Head of caudate nucleus (tissue), 42 donors: ENCODE measurements around the gene SOX4.

Source experiments
- DNase-seq, 42 donors: peaks; one replicate each; pipeline versions ENCODE4 v3.0.0 to v3.0.0-alpha.2; 2020 to 2021; ENCODE audit warnings: mixed read lengths in 7 of 42
- intact Hi-C: fragments of 100-400 bp; cut with DNase I; formaldehyde crosslinking; loops from one replicate; pipeline ENCODE4 v1.15.0; 2022

Gene SOX4

DNA sequence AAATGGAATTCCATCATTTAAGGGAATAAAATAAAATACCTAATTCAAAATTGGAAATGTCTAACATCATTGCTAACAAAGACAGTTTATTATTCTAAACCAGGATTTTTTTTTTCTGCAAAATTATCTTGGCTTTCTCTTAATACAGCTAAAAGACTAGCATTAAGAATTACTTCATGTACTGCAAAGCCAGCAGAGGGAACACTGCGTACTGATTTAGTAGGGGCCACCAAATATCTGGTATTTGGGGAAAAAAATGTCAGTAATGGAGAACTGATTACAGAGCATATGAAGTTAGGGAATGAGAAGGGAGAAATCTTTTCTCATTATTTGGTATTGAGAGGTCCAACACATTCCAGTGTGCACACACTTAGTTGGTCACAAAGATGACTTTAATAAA lies 3.2 kb upstream of the SOX4 start:
- intact Hi-C loops = no loop called here
- DNase-seq = no peak

DNA sequence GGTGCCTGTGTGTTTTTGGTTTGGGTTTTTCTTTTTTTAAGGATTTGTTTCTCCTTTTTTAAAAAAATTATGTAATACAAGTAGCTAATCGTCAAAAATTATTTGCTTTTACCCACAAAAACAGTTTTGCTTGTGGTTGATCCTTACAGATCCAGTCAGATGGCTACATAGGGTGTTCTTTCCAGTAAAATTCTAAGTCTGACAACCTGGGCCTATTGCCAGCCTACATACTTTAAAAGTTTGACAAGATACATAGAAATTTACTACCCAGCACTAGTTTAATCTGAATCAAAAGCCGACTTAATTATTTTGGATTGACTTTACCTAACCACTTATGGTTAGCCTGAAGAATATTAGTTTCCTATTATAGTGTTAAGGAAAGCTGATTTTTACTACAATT lies 2.1 kb upstream of the SOX4 start:
- no peak for DNase-seq
- intact Hi-C loops = no loop called here

DNA sequence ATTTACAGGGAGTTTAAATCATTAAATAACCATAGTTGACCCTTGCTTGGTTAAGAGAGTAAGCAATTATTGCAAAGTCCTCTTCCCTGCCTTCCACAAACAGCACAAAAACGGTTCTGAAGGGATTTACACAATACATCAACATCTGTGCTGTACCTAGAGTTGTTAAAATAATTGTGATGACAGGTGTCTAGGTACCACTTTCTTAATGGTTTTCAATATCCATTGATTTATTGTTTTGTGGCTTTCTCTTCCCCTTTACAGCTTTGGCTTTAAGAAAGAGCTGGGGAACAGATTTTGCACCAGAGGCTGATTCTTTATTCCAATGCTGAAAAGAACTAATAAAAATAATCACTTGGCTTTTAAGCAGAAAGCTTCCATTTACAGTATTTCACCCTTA lies 598 bp upstream of the SOX4 start:
- no peak for DNase-seq

DNA sequence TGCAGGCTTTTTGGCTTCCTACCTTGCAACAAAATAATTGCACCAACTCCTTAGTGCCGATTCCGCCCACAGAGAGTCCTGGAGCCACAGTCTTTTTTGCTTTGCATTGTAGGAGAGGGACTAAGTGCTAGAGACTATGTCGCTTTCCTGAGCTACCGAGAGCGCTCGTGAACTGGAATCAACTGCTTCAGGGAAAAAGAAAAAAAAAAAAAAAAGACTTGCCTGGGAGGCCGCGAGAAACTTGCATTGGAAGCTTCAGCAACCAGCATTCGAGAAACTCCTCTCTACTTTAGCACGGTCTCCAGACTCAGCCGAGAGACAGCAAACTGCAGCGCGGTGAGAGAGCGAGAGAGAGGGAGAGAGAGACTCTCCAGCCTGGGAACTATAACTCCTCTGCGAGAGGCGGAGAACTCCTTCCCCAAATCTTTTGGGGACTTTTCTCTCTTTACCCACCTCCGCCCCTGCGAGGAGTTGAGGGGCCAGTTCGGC lies 420 bp downstream of the SOX4 start:
- DNase-seq = peak in 32 of 42 donors; percentile 17 to 71 (median 44)
- intact Hi-C loops = no loop called here

More for the DNA sequence above, 598 bp upstream of the SOX4 start:
- intact Hi-C loops = no loop called here

DNA sequence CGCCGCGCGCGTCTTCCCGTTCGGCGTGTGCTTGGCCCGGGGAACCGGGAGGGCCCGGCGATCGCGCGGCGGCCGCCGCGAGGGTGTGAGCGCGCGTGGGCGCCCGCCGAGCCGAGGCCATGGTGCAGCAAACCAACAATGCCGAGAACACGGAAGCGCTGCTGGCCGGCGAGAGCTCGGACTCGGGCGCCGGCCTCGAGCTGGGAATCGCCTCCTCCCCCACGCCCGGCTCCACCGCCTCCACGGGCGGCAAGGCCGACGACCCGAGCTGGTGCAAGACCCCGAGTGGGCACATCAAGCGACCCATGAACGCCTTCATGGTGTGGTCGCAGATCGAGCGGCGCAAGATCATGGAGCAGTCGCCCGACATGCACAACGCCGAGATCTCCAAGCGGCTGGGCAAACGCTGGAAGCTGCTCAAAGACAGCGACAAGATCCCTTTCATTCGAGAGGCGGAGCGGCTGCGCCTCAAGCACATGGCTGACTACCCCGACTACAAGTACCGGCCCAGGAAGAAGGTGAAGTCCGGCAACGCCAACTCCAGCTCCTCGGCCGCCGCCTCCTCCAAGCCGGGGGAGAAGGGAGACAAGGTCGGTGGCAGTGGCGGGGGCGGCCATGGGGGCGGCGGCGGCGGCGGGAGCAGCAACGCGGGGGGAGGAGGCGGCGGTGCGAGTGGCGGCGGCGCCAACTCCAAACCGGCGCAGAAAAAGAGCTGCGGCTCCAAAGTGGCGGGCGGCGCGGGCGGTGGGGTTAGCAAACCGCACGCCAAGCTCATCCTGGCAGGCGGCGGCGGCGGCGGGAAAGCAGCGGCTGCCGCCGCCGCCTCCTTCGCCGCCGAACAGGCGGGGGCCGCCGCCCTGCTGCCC lies 1.1 kb downstream of the SOX4 start:
- intact Hi-C loops = loop anchor here (5.0 kb wide), 1 partner anchor 553 kb away; no protein-coding TSS in a partner anchor
- peak; percentile 32 to 84 (median 68) for DNase-seq

DNA sequence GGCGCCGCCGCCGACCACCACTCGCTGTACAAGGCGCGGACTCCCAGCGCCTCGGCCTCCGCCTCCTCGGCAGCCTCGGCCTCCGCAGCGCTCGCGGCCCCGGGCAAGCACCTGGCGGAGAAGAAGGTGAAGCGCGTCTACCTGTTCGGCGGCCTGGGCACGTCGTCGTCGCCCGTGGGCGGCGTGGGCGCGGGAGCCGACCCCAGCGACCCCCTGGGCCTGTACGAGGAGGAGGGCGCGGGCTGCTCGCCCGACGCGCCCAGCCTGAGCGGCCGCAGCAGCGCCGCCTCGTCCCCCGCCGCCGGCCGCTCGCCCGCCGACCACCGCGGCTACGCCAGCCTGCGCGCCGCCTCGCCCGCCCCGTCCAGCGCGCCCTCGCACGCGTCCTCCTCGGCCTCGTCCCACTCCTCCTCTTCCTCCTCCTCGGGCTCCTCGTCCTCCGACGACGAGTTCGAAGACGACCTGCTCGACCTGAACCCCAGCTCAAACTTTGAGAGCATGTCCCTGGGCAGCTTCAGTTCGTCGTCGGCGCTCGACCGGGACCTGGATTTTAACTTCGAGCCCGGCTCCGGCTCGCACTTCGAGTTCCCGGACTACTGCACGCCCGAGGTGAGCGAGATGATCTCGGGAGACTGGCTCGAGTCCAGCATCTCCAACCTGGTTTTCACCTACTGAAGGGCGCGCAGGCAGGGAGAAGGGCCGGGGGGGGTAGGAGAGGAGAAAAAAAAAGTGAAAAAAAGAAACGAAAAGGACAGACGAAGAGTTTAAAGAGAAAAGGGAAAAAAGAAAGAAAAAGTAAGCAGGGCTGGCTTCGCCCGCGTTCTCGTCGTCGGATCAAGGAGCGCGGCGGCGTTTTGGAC lies 2.0 kb downstream of the SOX4 start:
- intact Hi-C loops = loop anchor here (5.0 kb wide), 1 partner anchor 552 kb away; no protein-coding TSS in a partner anchor
- peak in 24 of 42 donors; percentile 2 to 56 (median 22) for DNase-seq

DNA sequence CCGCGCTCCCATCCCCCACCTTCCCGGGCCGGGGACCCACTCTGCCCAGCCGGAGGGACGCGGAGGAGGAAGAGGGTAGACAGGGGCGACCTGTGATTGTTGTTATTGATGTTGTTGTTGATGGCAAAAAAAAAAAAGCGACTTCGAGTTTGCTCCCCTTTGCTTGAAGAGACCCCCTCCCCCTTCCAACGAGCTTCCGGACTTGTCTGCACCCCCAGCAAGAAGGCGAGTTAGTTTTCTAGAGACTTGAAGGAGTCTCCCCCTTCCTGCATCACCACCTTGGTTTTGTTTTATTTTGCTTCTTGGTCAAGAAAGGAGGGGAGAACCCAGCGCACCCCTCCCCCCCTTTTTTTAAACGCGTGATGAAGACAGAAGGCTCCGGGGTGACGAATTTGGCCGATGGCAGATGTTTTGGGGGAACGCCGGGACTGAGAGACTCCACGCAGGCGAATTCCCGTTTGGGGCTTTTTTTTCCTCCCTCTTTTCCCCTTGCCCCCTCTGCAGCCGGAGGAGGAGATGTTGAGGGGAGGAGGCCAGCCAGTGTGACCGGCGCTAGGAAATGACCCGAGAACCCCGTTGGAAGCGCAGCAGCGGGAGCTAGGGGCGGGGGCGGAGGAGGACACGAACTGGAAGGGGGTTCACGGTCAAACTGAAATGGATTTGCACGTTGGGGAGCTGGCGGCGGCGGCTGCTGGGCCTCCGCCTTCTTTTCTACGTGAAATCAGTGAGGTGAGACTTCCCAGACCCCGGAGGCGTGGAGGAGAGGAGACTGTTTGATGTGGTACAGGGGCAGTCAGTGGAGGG lies 2.8 kb downstream of the SOX4 start:
- intact Hi-C loops = loop anchor here (5.0 kb wide), 1 partner anchor 551 kb away; no protein-coding TSS in a partner anchor
- DNase-seq = peak in 37 of 42 donors; percentile 11 to 65 (median 33)

DNA sequence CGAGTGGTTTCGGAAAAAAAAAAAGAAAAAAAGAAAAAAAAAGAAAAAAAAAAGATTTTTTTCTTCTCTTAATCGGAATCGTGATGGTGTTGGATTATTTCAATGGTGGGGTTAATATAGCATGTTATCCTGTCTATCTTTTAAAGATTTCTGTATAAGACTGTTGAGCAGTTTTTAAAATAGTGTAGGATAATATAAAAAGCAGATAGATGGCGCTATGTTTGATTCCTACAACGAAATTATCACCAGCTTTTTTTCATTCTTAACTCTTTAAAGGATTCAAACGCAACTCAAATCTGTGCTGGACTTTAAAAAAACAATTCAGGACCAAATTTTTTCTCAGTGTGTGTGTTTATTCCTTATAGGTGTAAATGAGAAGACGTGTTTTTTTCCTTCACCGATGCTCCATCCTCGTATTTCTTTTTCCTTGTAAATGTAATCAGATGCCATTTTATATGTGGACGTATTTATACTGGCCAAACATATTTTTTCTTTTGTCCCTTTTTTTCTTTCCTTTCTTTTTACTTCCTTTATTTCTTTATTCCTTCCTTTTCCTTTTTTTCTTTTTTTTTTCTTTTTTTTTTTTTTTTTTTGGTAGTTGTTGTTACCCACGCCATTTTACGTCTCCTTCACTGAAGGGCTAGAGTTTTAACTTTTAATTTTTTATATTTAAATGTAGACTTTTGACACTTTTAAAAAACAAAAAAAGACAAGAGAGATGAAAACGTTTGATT lies 3.6 kb downstream of the SOX4 start:
- intact Hi-C loops = loop anchor here (5.0 kb wide), 1 partner anchor 550 kb away; no protein-coding TSS in a partner anchor
- no peak for DNase-seq

DNA sequence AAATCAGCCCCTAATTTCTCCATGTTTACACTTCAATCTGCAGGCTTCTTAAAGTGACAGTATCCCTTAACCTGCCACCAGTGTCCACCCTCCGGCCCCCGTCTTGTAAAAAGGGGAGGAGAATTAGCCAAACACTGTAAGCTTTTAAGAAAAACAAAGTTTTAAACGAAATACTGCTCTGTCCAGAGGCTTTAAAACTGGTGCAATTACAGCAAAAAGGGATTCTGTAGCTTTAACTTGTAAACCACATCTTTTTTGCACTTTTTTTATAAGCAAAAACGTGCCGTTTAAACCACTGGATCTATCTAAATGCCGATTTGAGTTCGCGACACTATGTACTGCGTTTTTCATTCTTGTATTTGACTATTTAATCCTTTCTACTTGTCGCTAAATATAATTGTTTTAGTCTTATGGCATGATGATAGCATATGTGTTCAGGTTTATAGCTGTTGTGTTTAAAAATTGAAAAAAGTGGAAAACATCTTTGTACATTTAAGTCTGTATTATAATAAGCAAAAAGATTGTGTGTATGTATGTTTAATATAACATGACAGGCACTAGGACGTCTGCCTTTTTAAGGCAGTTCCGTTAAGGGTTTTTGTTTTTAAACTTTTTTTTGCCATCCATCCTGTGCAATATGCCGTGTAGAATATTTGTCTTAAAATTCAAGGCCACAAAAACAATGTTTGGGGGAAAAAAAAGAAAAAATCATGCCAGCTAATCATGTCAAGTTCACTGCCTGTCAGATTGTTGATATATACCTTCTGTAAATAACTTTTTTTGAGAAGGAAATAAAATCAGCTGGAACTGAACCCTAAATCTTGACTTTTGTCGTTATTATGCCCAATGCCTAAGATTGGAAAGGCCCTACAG lies 4.5 kb downstream of the SOX4 start:
- intact Hi-C loops = loop anchor here (5.0 kb wide), 1 partner anchor 549 kb away; no protein-coding TSS in a partner anchor
- DNase-seq = no peak

DNA sequence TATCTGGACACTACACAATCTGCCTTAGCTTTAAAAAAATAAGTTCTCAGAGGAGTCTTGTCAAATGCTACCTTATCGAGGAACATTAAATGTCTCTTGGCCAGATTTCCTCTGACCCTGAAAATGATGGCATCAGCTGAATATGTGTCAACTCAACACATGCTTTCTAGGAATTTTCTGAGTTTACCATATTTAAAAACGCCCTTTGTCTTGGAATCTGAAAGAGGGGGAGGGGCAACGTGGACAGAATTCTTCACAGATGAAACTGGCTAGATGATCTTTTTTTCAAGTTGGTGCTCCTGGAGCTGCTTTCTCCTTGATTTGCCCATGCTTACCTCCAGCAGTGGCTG lies 5.1 kb downstream of the SOX4 start:
- intact Hi-C loops = loop anchor here (5.0 kb wide), 1 partner anchor 549 kb away; no protein-coding TSS in a partner anchor
- no peak for DNase-seq

DNA sequence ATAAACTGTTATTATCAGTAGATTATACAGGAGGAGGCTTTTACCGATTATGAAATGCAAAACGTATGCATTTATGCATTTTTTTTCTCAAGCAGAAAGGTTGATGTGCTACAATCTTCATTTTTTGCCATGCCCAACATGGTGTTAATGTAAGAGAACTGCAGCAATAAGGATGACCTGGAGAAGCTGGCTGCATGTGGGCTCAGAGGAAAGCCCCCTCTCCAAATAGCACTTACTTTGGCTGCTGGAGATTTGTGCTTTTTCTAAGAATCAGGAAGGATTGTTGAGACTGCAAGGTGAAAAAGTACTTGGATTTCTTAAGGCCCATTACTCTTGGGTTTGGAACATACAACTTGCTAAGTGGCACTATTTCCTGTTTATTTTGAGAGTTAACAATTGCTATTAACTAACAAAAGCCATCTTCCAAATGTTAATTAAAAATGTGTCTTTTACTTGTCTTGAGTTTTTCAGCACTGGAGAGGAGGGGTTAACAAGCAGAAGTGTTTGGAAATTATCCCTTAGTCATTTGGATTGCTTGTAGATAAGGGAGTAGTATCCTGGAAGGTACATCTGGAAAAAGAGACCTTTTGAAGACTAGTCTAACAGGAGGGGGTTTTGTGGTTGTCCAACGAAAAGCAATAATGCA lies 5.6 kb downstream of the SOX4 start:
- intact Hi-C loops = loop anchor here (5.0 kb wide), 1 partner anchor 548 kb away; no protein-coding TSS in a partner anchor
- no peak for DNase-seq

DNA sequence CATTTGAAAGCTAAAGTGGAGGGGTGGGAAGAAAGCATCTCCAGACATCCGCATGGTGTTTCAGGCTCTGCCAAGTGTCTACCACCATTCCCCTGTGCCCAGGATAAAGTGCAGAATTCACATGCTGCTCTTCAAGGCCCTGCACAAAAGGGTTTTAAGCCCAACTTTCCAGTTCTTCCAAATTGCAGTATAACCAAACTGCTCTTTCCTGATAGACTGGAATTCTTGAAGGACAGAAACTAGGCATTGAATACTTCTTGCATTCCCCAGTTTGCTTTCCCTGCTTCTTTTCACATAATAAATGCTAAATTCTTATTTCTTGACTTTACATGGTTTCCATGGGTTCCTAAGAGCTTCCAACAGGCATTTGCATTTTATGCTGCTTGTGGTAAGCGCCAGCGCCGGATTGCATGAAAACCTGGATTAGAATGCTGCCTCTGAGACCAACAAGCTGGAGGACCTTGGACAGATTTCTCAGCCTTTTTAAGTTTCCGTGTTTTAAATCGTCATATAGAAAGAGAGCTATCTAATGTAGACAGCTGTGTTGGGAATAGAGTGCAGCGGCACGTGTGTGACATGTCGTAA lies 7.9 kb downstream of the SOX4 start:
- DNase-seq = no peak
- intact Hi-C loops = no loop called here

DNA sequence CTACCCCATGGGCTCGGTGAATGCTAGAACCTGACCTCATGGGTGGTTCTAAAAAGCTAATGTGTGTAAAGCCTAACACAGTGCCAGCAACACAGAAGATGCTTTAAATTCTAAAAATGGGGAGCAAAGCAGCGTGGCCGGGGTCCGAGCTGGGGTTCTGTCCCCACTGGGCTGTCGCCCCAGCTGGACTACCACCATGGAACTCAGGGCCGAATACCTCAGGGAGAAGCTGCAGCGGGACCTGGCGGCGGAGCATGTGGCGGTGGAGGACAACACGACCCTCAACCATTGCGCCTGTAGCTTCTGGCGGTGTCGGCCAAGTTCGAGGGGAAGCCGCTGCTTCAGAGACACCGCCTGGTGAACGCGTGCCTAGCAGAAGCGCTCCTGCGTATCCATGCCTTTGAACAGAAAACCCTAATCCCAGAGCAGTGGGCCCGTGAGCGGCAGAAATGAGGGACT lies 8.4 kb downstream of the SOX4 start:
- no peak for DNase-seq
- intact Hi-C loops = no loop called here

DNA sequence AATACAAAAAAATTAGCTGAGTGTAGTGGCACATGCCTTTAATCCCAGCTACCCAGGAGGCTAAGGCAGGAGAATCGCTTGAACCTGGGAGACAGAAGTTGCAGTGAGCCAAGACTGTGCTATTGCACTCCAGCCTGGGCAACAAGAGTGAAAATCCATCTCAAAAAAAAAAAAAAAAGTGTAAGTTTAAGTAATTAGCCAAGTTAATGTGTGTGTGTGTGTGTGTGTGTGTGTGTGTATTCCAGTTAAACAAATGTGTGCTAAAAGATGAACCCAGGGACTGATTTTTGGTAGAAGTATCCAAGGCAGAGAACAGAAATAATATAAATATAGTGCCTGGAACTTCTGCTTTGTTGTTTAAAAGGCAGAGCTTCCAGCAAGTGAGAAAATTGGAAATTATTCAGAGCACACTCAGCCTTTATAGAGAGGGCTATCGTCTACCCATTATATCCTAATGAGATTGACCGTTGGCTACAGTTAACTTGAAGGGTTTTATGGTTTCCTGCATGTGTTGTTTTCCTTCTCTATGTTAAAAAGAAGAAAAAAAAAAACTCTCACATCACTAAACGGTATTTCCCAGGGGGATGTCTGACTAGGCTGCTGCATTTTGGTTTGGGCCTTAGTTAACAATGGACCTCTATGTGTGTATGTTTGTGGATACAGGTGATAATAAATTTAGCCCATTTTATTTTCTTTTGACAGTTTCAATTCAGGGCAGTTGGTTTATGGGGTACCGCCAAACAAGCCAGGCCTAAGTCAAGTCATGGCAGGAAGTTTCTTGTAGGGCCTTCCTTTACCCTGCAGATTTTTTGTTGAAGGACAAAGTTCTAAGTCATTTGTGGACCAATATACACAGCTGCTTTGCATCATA lies 9.8 kb downstream of the SOX4 start:
- intact Hi-C loops = no loop called here

DNA sequence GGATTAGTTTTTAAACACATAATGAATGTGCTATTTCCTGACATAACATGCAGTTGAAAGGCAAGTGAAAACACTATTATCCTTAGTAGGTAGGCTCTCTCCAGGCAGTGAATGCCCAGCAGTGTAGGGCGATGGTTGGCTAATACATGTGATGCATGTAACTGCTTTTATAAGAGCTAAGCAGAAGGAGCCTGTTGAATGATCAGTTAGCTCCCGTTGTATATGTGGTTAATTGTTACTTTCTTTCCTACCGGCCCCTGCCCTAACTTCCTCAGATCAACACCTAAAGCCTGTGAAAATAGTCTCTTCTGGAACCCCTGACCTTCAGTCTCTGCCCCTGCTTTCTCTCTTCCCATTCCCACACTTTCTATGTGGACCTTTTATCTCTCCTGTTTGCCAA lies 10.5 kb downstream of the SOX4 start:
- intact Hi-C loops = no loop called here
- DNase-seq = no peak

More for the DNA sequence above, 9.8 kb downstream of the SOX4 start:
- DNase-seq = no peak
